HK-2 (cell line): Measurements from ENCODE around the gene GRB7.

ENCODE experiments used
- DNase-seq: peaks from one replicate; pipeline ENCODE4 v3.0.0-alpha.2; 2018; ENCODE audit not compliant: unreplicated experiment

Gene GRB7

GRCh38 chr17:39772987-39773934, 35.5 kb downstream of the GRB7 start:
- DNase-seq: no peak

GRCh38 chr17:39774047-39774446, 36.3 kb downstream of the GRB7 start:
- no peak for DNase-seq

DNA sequence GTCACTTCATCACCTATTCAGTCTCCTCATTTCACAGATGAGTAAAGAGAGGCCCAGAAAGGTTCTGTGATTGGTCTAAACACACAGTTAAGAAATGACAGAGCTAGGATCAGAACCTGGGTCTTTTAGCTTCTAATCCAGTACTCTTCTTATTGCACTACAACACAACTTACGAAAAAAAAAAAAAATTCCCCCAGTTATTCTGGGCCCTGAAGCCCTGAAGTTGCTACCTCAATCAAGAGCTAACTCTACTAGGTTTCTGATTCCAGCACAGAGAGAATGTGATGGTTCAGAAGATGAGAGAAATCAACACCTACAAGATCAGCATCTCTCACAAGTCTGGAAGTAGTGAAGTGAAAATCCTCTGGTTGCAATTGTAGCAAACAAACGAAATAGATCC, 37.3 kb downstream of the GRB7 start:
- no peak for DNase-seq

- DNase-seq: no peak
Observed at GRCh38 chr17:39776252-39776651, 38.5 kb downstream of the GRB7 start.

- no peak for DNase-seq
Observed at GRCh38 chr17:39777534-39778365, 40.0 kb downstream of the GRB7 start.

- DNase-seq: no peak
Observed at GRCh38 chr17:39781031-39781860, 43.5 kb downstream of the GRB7 start.

- no peak for DNase-seq
Observed at GRCh38 chr17:39781861-39782213, 44.1 kb downstream of the GRB7 start.

- no peak for DNase-seq
Observed at GRCh38 chr17:39782481-39782880, 44.7 kb downstream of the GRB7 start.

DNA sequence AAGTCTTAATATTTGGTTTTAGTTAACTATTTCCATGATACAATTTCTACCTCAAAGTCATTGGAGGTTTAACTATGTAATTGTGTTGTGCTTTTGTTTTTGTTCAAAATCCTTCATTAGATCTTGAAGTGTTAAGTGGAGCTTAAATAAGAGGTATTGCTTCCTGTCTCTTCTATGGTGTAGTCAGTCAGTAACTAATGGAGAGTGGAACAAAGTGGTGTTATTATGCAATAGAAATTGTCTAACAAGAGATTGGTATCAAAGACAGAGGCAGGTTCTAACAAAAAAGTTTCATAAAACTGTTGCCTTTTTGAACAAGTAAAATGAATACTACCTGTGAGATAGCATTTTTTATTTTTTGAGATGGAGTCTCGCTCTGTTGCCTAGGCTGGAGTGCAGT, 45.2 kb downstream of the GRB7 start:
- DNase-seq: no peak

- DNase-seq: no peak
Observed at GRCh38 chr17:39787041-39787440, 49.3 kb downstream of the GRB7 start.

GRCh38 chr17:39787743-39788484, 50.2 kb downstream of the GRB7 start:
- no peak for DNase-seq

GRCh38 chr17:39791111-39791992, 53.6 kb downstream of the GRB7 start:
- DNase-seq: no peak

GRCh38 chr17:39792526-39793221, 54.9 kb downstream of the GRB7 start:
- DNase-seq: no peak

DNA sequence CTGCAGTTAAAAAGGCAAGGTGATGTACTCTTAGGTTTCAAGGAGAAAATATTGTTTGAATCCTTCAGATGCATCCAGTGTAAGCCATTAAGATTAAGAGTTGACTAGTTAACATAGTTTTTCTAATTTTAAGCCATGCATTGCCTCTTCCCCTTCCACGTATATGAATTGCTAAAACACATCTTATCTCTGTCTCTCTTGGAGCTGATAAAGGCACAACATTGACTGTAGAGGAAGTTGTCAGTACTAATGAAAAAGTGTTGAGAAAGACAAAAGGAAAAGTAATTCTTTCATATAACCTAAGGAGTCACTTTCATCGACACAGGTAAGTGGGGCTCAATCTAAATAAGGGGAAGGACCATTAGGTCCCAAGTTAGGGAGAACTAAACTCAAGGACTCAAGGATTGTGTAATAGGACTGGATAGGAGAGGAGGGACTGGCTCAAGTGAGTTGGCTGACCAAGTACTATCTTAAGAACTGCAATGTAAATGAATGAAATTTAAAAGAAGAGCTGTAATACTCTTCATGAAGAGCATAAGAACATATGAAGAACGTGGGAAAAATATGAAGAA, 55.6 kb downstream of the GRB7 start:
- no peak for DNase-seq

GRCh38 chr17:39794249-39794970, 56.7 kb downstream of the GRB7 start:
- DNase-seq: no peak
